GM19023 (cell line): ENCODE data around the gene EBP.

Experiments
- ATAC-seq: cut with Tn5 transposase; IDR thresholded peaks from one replicate; pipeline ENCODE4 v1.9.1; 2021; ENCODE audit warnings: mild to moderate bottlenecking, moderate library complexity; ENCODE audit not compliant: unreplicated experiment

Gene EBP

GRCh38 chrX:48574270-48575266 lies 53.0 kb downstream of the EBP start, which contains the start of gene RBM3:
RBM3 (plus strand) TSS chrX:48574484; CDS start chrX:48575181, 697 bp downstream.
- ATAC-seq: peak; percentile 80

GRCh38 chrX:48575642-48576041 lies 54.0 kb downstream of the EBP start:
- no peak for ATAC-seq

- ATAC-seq: no peak
Measured at GRCh38 chrX:48576108-48576507, 54.5 kb downstream of the EBP start.
